Measurements from ENCODE around the gene HOXD4.

- TF ChIP-seq CTCF (IDR thresholded peaks at IDR 0.05) = no peak
- no peak for TF ChIP-seq POLR2A (IDR thresholded peaks at IDR 0.05)
- no peak for TF ChIP-seq EP300 (IDR thresholded peaks at IDR 0.05)
Measured at GRCh38 chr2:176148751-176149421, 2.5 kb upstream of the HOXD4 start.
